PFSK-1 (cell line): Measurements from ENCODE around the gene VIT.

Experiments used
- FOXP2 ChIP-seq: optimal IDR thresholded peaks from 2 replicates; pipeline ENCODE3; 2011; ENCODE audit warnings: borderline replicate concordance, control low read depth, inconsistent platforms; ENCODE audit not compliant: insufficient read depth; ENCODE audit errors: extremely low read length, extremely low read depth
- POLR2AphosphoS5 ChIP-seq: IDR thresholded peaks from 2 replicates; pipeline ENCODE4 v1.6.1; 2012; ENCODE audit warnings: low read depth, mild to moderate bottlenecking, control low read depth, low read length, moderate library complexity
- REST ChIP-seq, 2 experiments: IDR thresholded peaks; 2 replicates each; pipeline versions ENCODE4 v1.6.1 to v1.8.0; 2011 to 2012; ENCODE audit warnings: low read depth in 2 of 2, low read length in 2 of 2, control low read depth in 1 of 2, inconsistent platforms in 1 of 2, mild to moderate bottlenecking in 1 of 2, moderate library complexity in 1 of 2; ENCODE audit not compliant: insufficient read depth in 1 of 2
- SIN3A ChIP-seq: IDR thresholded peaks from 2 replicates; pipeline ENCODE4 v1.6.1; 2012; ENCODE audit warnings: mild to moderate bottlenecking, low read length, moderate library complexity, borderline replicate concordance; ENCODE audit not compliant: insufficient read depth
- TAF1 ChIP-seq: IDR thresholded peaks from 2 replicates; pipeline ENCODE4 v1.6.1; 2012; ENCODE audit warnings: low read length, control low read depth, borderline replicate concordance; ENCODE audit not compliant: insufficient read depth

GRCh38 chr2:36789181-36789804 is 92.8 kb downstream of the VIT start:
- no peak for TF ChIP-seq FOXP2
- TF ChIP-seq REST (IDR thresholded peaks at IDR 0.05; ENCODE audit: insufficient read depth in 1 of 2, low read depth in 2 of 2, low read length in 2 of 2), result no peak
- no peak for TF ChIP-seq POLR2AphosphoS5
- no peak for TF ChIP-seq TAF1
- no peak for TF ChIP-seq SIN3A
